Esophagus muscularis mucosa (tissue), 4 donors: ENCODE measurements around the gene USP4.
"Not testable (repeated sequence)": the region's sequence is repeated elsewhere in the genome, so short reads cannot be mapped to it uniquely, and the experiment has no call there.

Source experiments
- CTCF ChIP-seq, 3 experiments: fragments of 200-600 bp in 2 of 3; fragments of 450-650 bp in 1 of 3; sonication (generic) in 2 of 3; IDR thresholded peaks; one replicate each; pipeline ENCODE4 v1.5.1; 2017 to 2019; ENCODE audit warnings: antibody characterized with exemption in 3 of 3, mild to moderate bottlenecking in 2 of 3, moderate library complexity in 1 of 3
- EP300 ChIP-seq: sonication (generic); formaldehyde crosslinking; IDR thresholded peaks from one replicate; pipeline ENCODE4 v1.6.1; 2017; ENCODE audit warnings: antibody characterized with exemption
- POLR2A ChIP-seq: fragments of 450-650 bp; IDR thresholded peaks from one replicate; pipeline ENCODE4 v1.6.1; 2017; ENCODE audit warnings: antibody characterized with exemption, moderate library complexity, mild to moderate bottlenecking, low read depth
- POLR2AphosphoS5 ChIP-seq, 2 donors: sonication (generic); formaldehyde crosslinking; IDR thresholded peaks; one replicate each; pipeline ENCODE4 v1.6.1; 2017; ENCODE audit warnings: antibody characterized with exemption in 2 of 2

- not testable (repeated sequence) for TF ChIP-seq CTCF (IDR thresholded peaks at IDR 0.05); POLR2A; POLR2AphosphoS5 (IDR thresholded peaks at IDR 0.05); EP300
These were observed 11.5 kb downstream of the USP4 start for GRCh38 chr3:49328350-49328749.
